ENCODE measurements around the gene C1orf116.

DNA sequence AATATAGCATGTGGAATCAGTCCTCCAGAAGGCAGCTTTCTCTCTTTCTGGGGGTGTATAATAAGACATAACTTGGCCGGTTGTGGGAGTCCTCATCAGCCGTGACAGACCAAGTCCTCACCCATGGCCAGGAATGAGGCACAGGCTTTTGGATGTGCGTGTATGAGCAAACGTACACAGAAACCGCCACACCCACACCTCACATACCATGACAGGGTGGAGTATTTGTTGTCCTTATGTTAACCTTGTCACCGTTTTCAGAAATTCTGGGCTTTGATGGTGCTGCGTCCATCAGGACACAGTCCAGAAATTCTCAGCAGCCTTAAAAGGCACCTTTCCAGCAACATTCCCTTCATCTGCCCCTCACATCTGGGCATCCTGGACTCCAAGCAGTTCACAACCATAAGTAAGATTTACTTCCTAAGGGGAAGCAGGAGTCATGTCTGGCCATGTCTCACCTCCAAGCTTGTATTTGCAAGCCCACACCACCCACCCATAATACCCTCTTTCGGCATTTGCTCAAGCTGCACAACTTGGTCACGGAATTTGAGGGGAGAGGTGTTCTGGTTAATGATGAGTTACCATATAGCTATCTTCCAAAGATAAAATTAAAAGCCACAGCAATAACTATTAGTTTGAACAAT, 12.4 kb downstream of the C1orf116 start:
- TF ChIP-seq, protein P1, sequence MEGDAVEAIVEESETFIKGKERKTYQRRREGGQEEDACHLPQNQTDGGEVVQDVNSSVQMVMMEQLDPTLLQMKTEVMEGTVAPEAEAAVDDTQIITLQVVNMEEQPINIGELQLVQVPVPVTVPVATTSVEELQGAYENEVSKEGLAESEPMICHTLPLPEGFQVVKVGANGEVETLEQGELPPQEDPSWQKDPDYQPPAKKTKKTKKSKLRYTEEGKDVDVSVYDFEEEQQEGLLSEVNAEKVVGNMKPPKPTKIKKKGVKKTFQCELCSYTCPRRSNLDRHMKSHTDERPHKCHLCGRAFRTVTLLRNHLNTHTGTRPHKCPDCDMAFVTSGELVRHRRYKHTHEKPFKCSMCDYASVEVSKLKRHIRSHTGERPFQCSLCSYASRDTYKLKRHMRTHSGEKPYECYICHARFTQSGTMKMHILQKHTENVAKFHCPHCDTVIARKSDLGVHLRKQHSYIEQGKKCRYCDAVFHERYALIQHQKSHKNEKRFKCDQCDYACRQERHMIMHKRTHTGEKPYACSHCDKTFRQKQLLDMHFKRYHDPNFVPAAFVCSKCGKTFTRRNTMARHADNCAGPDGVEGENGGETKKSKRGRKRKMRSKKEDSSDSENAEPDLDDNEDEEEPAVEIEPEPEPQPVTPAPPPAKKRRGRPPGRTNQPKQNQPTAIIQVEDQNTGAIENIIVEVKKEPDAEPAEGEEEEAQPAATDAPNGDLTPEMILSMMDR (IDR thresholded peaks at IDR 0.05), result no peak
- TF ChIP-seq EP300 (IDR thresholded peaks at IDR 0.05), result peak in 1 of 2 experiments; percentile 42; a peak in 1 of 5 replicates
- TF ChIP-seq MAFK (IDR thresholded peaks at IDR 0.05; ENCODE audit: partially characterized antibody), result no peak
- TF ChIP-seq TFCP2L1 (CRISPR knock-in tag; IDR thresholded peaks at IDR 0.05), result no peak
- TF ChIP-seq RCOR1 (IDR thresholded peaks at IDR 0.05; ENCODE audit: low read depth, low read length), result no peak
- TF ChIP-seq, protein P2, sequence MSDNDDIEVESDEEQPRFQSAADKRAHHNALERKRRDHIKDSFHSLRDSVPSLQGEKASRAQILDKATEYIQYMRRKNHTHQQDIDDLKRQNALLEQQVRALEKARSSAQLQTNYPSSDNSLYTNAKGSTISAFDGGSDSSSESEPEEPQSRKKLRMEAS (IDR thresholded peaks at IDR 0.05), result peak; percentile 10
- TF ChIP-seq POLR2A (IDR thresholded peaks at IDR 0.05; ENCODE audit: low read length), result no peak
- no peak for TF ChIP-seq BHLHE40 (IDR thresholded peaks at IDR 0.05; ENCODE audit: low read depth, low read length)
- TF ChIP-seq KDM5A (IDR thresholded peaks at IDR 0.05), result no peak
- TF ChIP-seq, protein P3, sequence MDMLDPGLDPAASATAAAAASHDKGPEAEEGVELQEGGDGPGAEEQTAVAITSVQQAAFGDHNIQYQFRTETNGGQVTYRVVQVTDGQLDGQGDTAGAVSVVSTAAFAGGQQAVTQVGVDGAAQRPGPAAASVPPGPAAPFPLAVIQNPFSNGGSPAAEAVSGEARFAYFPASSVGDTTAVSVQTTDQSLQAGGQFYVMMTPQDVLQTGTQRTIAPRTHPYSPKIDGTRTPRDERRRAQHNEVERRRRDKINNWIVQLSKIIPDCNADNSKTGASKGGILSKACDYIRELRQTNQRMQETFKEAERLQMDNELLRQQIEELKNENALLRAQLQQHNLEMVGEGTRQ (IDR thresholded peaks at IDR 0.05), result no peak
- TF ChIP-seq, protein P4, sequence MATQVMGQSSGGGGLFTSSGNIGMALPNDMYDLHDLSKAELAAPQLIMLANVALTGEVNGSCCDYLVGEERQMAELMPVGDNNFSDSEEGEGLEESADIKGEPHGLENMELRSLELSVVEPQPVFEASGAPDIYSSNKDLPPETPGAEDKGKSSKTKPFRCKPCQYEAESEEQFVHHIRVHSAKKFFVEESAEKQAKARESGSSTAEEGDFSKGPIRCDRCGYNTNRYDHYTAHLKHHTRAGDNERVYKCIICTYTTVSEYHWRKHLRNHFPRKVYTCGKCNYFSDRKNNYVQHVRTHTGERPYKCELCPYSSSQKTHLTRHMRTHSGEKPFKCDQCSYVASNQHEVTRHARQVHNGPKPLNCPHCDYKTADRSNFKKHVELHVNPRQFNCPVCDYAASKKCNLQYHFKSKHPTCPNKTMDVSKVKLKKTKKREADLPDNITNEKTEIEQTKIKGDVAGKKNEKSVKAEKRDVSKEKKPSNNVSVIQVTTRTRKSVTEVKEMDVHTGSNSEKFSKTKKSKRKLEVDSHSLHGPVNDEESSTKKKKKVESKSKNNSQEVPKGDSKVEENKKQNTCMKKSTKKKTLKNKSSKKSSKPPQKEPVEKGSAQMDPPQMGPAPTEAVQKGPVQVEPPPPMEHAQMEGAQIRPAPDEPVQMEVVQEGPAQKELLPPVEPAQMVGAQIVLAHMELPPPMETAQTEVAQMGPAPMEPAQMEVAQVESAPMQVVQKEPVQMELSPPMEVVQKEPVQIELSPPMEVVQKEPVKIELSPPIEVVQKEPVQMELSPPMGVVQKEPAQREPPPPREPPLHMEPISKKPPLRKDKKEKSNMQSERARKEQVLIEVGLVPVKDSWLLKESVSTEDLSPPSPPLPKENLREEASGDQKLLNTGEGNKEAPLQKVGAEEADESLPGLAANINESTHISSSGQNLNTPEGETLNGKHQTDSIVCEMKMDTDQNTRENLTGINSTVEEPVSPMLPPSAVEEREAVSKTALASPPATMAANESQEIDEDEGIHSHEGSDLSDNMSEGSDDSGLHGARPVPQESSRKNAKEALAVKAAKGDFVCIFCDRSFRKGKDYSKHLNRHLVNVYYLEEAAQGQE (IDR thresholded peaks at IDR 0.05), result no peak

Measured in A549 (cell line).